Ammon's horn (tissue), 1 donor: ENCODE results near the gene ZDHHC1.
A peak's percentile ranks its signal among the peaks of the same experiment; 100 is the strongest.

Experiments used
- DNase-seq: peaks from one replicate; pipeline ENCODE4 v3.0.0-alpha.2; 2016; ENCODE audit warnings: low spot score

The ZDHHC1 gene

DNA sequence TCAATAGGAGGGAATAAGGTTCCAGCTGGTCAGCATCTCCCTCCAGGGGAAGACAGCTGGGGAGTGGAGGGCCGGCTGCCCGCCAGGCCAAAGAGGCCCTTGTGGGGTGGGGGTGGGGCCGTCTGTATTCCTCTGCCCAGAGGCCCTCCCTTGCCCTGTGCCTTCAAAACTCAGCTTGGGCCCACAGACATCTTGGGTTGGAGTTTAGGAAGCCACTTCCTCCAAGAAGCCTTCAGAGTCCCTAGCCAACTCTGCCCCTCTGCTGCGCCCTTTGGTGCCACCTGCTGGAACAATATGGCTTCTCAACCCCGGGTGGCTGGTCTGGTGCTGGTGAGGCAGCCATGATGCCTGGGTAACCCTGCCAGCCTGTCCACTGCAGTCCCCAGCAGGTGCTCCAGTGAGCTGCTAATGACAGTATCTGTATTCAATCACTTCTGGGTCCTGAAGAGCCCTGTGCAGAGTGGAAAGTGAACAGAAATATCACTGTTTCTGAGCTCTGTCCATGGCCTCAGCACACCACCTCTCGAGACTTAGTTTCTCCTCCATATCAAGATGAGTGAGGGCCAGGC, 31.3 kb upstream of the ZDHHC1 start:
- no peak for DNase-seq

DNA sequence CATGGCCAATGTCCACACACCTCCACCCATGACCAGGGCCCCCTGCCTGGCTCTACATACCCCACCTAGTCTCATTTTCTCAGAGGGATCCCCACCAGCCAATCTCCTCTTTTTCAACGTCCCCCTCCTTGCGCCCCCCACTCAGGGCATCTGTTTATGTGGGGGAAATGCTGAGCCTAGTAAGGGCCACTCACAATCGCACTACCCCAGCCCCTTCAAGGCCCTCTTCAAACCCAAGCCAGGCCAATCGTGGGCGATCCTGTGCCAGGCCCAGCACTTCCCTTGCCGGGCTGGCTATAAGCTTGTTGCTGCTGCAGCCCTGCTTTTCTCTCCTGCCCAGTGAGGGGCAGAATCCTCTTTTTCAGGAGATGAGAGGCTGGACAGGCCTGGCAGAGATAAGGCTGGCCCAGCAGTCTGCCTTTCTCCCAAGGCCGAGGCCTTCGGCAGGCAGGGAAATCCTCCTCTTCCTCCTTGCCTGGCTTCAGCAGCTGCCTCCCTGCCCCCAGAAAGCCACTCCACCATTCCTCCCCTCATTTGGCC, 30.8 kb upstream of the ZDHHC1 start:
- no peak for DNase-seq

DNA sequence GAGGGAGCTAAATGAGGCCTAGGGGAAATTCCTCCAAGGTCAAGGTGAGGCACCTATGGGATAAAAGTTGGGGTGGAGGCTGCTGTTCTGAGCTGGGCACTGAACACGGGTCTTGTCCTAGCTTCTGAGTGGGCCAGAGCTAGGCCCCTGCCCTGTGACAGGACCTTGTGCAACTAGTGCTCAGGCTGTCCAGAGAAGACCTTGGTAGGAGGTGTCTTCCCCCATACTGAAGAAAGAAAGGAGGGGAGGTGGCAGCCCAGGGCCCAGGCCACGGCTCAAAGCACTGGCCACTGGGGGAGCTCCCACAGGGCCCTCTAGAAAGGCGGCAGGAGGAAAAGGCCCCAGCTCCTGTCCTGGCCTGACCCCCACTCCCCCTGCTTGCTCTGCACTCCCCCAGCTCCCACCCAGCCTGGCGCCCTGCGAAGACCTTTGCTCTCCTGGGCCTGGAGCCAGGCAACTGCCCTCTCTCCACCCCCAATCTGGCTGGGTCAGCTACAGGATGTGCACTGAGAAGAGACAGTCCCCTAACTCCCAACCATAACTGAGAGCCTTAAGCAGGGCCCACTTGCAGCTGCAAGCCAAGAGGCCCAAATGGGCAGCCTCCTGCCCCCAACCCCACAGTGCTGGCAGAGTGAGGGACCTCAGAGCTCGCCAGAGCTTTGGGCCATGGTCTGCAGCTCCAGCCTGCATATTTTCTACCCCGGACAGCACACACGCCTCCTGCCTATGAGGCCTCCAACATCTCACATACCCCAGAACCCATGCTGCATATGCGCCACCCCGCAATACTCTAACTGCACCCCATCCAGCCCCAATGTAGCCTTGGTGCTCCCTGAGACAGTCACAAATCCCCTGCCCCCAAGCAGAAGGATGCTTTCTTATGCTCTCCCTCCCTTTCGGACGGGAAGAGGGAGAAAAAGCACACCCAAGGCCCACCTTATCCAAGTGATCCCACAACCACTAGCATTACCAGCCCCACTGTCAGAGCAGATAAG, 29.9 kb upstream of the ZDHHC1 start:
- no peak for DNase-seq

DNA sequence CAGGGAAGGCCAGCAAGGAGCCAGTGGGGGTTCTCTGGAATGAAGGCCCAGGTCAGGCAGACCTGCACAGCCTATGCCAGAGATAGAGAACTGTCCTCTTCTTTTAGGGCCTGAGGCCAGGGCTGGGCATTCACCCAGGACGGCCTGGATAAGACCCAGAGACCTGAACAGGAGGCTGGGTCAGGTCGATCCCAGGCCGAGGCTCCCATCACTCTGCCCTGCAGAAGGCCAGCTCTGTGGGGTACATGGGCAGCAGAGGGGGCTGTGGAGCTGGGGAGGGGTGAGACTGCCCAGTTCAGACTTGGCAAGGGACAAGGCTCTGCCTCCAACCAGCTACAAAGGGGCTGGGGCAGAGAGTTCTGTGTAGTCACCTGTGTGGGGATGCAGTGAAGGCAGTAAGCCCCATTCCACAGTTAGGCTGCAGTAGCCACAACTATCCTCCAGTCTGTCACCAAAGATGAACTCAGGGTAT, 29.2 kb upstream of the ZDHHC1 start:
- DNase-seq = no peak

DNA sequence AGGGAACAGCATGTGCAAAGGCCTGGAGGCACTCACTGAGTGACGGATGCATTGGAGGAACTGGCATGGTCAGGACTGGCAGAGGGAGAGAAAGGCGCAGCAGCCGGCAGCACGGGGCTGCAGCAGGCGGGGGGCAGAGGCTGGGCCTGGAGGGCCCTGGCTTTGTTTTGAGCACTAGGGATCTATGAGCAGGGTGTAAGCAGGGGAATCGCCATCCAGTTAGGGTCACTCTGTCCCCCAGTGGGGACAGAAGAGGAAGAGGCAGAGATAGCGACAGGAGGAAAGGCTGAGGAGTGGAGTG, 28.8 kb upstream of the ZDHHC1 start:
- DNase-seq = no peak

DNA sequence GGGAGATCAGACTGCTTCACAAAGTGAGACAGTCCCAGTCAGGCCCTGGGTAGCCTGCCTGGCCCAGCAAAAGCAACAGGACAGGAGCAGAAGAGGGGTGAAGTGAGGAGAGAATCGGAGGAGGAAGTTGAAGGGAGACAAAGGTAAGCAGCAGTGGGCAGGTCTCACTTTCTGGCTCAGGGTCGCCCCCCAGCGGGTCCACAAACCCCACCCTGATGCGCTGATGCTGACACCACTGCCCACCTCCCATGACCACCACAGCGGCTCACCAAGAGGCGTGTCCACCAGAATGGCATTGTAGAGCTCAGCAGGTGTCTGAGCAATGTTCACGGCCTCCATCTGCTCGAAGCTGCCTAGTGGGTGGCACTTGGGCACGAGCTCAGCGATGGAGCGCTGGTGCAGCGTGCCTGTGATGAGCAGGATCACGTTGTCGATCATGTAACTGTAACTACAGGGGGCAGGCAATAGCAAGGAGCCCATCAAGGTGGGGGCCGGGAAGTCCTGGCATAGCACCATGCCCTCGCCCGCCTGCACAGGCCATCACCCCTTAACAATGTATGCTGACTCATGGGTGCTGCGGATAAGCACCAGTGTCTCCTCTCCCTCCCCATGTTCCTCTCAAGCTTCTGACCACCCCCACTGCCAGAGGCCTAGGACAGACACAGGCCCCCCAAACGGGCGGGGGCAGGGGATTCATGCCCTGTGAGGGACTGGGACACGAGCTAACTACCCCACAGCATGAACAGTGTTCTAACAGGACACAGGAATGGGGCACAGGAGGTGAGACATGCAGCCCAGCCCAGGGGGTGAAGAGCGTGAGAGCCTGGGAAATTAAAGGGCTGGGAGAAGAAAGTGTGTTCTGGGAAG, 28.2 kb upstream of the ZDHHC1 start:
- DNase-seq = peak; percentile 43

DNA sequence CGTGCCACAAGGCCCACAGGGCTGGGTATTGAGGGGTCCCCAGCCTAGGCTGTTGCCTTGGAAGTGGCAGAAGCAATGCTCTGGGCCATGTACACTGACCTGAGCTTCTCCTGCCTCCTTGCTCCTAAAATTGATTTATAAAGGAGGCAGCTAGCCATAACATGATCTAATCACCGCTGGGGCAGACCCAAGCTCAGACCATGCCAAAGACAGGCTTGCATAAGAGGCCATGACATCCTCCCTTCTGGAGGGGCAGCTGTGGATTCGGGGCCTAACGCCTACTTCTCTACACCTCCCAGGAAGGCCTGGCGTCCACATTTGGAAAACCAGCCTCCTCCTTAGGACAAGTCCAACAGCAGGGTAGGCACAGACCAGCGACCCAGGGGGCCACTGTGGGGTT, 27.0 kb upstream of the ZDHHC1 start:
- no peak for DNase-seq

DNA sequence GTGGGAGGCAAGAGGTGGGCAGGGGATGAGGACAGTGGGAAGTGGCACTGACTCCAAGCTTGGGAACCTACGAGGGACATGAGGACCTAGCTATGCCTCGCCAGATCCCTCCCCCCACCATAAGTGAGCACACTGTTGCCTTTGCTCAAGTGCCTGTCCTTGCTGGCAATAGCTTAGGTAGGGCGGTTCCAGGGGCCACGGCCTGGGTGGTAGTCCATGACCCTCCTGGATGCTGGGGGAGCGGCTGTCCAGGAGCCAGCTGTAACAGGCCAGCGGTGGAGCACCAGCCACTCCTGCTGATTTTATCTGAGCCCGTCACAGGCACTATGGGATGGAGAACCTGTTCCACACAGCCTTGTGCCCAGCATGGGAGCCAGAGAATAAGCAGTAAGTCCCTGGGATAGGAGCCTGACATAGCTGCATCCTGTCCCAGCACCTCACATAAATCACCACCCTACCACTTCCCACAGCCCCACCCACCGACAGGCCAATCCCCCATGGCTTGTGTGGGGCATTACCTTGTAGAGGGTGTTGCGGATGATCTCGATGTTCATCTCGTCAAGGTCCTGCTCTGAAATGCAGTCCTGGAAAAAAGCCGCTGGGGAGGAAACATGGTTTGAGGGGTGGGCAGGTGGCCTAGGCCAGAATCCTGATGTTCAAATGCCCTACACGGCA, 26.4 kb upstream of the ZDHHC1 start:
- DNase-seq = no peak

DNA sequence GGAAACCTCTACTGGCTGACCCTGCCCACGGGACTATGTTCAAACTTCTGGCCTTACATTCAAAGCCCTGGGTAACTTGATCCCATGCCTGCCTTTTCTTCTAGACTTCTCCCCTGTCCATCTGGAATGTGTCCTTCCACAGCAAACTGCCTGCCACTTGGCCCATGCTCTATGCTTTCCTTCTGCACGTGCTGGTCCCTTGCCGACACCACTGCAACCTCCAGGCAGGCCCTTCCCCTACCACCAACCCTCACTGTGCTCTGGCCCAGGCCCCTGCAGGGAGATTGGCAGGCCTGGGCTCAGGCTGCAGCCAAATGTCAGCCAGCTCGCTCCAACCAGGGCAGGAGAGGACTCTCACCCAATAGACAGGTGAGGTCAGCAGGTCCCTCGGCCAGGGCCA, 25.6 kb upstream of the ZDHHC1 start:
- DNase-seq = no peak

DNA sequence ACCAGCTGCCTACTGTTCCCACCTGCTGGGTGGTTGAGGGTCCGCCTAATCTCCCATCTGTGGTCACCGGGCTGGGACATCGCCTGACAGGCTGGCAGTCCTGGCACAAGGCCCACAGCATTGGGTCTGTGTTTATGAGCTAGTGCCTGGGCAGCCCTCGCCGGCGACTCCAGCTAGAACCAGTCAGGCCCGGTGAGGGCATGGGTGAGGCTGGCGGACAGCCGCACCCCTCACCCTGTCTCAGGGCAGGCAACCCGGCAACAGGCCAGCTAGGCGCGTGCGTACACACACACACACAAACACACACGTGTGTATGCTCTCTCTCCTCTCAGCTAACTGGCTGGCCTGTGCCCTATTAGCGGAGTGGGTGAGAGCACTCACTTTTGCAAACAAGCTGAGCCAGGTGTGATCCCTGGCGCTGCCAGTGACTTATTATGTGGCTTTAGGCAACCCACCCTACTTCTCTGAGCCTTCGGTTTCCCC, 25.0 kb upstream of the ZDHHC1 start:
- peak; percentile 55 for DNase-seq

DNA sequence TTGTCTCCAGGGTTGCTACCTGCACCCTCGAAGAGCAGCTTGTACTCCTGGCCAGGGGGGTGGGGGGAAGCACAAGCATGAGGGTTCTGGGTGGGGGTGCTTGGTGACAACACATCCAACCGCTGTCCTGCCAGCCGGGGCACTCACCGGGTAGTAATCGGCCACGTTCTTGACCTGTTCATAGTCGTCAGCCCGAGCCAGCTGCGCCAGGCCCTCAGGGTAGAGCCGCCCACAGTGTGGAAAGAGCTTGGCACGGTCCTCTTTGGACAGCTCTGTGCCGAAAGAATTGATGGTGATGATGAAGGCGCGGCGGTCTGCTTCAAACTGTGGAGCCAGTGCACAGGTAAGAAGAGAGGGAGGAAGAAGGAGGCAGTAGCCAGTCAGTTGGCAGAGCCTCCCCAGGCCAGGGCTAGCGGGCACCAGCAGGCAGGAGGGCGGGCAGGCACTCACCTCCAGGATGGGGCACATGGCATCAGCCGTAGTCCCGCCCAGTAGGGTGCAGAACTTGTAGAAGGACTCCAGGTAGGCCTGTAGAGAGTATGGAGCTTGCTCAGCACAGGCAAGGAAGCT, 22.6 kb upstream of the ZDHHC1 start:
- DNase-seq = no peak

DNA sequence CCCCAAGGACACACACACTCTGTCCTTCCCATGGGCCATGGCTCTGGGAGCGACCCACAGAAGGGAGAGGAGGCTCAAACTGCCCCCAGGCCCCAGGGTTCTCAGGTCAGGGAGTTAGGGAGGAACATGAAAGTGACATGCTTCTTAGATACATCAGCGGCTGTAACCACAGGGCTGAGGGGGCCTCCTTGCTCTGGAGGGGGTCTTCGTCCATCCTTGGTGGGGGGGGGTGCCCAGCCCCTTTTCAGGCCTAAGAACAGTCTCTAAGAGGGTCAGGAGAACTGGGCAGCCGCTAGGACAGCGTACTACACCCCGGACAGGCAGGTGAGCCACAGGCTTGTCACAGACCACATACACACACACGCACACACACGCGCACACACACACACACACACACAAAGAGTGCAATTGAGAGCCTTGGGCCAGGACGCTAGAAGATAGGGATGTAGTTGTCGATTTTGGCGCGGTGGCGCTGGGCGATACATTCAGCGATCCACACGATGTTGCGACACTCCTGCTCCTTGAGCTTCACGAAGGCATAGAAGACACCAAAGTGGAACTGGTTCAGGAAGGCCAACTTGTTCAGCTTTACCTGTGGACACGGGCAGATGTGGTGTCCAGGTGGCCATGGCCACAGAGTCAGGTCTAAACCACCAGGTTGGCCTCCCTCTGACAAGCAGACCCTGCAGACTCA, 22.0 kb upstream of the ZDHHC1 start:
- no peak for DNase-seq

DNA sequence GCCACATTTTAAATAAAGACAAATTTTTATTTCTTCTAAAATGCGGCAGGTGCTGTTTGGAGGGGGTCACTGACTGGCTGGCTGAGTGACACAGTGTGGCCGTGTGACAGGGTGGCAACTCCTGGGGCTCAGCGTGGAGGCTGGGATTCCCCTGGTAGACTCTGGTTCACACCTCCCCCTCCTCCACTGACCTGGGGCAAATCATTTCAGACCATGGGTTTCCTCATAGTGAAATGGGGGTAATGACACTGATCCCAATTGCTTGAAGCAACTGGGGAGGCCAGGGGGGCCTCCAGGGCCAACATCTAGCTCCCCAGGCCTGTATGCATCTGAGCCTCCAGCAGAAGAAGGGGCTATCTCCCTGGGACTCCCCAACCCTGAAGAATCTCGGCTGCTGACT, 21.2 kb upstream of the ZDHHC1 start:
- DNase-seq = no peak

DNA sequence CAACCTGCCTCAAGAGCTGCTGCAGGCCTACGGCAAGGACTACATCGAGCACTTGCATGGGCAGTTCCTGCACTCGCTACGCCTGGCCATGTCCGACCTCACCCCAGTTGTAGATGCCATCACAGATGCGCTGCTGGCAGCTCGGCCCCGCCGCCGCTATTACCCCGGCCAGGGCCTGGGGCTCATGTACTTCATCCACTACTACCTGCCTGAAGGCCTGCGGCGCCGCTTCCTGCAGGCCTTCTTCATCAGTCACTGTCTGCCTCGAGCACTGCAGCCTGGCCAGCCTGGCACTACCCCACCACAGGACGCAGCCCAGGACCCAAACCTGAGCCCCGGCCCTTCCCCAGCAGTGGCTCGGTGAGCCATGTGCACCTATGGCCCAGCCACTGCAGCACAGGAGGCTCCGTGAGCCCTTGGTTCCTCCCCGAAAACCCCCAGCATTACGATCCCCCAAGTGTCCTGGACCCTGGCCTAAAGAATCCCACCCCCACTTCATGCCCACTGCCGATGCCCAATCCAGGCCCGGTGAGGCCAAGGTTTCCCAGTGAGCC, 20.4 kb upstream of the ZDHHC1 start:
- DNase-seq = no peak

DNA sequence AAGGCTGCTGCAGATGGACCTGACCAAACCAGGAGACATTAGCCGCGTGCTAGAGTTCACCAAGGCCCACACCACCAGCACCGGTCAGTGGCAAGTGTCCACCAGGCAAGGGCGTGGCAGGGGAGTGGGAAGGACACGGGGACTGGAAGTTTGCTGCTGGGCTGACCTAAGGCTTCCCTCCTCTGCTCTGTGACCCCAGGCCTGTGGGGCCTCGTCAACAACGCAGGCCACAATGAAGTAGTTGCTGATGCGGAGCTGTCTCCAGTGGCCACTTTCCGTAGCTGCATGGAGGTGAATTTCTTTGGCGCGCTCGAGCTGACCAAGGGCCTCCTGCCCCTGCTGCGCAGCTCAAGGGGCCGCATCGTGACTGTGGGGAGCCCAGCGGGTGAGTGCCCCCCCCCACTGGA, 19.5 kb upstream of the ZDHHC1 start:
- DNase-seq = no peak

DNA sequence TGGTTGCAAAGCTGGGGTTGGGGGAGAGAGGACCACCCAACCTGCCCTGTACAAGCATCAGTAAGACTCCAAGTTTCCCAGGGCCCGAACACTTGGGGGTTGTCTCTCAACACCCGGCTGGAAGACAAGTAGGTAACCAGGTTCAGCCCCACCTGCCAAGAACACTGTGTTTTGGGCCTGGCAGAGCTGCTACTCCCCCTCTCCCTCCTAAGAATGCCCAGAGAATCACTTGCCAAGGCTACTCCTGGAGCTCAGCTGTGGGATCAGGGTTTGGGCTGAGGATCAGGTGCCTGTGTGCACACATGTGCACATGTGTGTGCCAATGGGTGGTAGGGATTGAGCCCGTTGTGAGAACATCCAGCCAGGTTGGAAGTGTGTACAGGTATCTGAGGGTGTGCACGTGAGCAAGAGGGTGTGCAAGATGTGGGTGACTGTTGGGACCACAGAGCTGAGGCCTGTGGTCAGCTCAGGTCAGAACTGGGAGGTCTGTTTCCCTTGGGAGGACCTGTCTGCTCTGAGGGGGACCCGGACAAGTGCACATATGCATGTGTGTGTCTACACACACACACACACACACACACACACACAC, 16.9 kb upstream of the ZDHHC1 start:
- DNase-seq = no peak

DNA sequence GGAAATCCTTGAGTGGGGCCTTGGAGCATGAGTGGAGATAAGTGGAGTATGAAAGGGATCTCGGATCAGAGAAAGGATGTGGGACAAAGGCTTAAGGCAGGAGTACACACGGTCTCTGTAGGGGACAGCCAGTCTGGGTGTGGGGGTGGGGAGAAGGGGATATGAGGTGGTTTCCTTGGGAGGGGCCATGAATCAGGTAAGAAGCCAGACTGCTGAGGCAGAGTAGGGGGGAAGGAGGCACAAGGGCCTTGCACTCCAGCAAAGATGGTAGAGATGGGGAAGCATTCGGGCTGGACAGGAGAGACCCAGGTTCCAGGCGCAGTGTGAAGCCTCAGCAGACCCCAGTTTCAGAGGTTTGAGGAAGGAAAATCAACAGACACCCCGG, 16.2 kb upstream of the ZDHHC1 start:
- no peak for DNase-seq

DNA sequence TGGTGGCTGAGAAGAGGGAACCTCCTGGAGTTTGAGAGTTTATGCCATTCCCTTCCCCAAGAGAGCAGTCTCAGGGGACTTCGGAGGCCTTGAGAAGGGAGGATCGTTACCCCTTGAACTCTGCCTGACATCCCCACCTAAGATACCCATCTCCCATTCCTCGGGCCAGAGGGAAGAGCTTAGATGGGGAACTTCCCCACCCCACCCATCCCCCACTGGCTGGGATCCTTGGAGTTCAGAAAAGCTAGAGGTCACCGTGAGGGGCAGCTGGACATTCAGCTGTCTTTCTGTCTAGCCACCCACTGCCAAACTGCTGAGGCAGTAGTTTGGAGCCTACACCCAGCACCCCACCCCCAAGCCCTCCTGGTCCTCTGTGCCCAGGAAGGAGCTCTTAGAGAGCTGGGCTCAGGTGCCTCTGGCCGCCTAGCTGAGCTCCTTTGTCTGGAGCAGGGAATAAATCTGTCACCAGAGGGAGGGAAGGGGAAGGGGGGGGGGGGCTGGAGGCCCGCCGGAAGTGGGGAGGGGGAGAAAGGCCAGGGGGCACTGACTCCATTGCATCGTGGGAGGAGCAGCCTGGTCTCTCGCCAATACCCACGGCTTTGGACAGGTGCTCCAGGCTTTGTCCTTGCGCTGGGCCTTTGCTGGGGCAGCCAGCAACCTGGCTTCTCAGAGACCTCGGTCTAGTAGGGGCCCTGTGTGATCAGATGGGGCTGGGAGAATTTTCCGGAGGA, 15.7 kb upstream of the ZDHHC1 start:
- no peak for DNase-seq
